ENCODE measurements around the gene PRICKLE3.
"Not testable (repeated sequence)": the region's sequence is repeated elsewhere in the genome, so short reads cannot be mapped to it uniquely, and the experiment has no call there.

- not testable (repeated sequence) for TF ChIP-seq POLR2A, CTCF (IDR thresholded peaks at IDR 0.05)
Observed at GRCh38 chrX:49173544-49173943, 12.6 kb downstream of the PRICKLE3 start.
